ENCODE measurements around the gene TGFB2.

TGFB2 gene

DNA sequence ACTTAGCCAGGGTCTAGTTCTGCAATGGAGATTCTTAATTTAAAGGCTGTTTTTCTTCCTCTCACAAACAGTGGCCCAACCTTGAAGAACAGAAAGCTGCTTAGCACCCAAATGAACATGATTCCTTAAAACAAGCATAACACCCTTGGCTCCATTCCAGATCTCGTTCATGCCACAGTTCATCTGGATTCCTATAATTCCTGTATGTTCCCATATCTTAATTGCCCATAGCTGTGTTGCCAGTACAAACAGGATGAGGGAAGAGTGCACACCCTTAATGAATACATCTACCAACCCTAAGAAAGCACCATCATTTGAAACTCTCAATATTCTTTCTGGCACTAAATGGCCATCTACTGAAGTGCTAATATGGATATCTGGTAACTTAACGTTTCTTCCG is 45.5 kb downstream of the TGFB2 start:
- DNase-seq (ENCODE audit: low read depth): no peak

GRCh38 chr1:218392780-218393179 is 47.6 kb downstream of the TGFB2 start:
- no peak for DNase-seq (ENCODE audit: low read depth)

- no peak for DNase-seq (ENCODE audit: low read depth)
These were observed 49.3 kb downstream of the TGFB2 start for GRCh38 chr1:218394416-218394815.

DNA sequence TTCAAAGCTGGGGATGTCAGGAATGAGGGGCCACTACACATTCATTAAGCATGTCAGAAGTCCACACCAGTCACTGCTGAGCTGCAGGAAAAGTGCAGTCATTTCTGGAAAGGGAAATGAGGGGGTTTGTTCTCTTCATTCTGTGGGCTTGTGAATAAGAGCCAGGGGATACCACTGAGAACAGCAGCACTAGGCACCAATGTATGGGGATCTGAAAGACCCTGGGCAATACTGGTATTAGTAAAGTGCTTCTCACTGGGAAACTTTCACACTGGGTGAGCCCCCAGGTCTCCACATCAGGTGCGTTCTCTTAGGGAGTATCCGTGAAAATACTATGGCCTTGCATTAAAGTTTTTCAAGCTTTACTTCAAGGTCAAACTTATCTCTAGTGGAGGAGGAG is 49.9 kb downstream of the TGFB2 start:
- DNase-seq (ENCODE audit: low read depth): no peak

GRCh38 chr1:218395916-218396315 is 50.8 kb downstream of the TGFB2 start:
- no peak for DNase-seq (ENCODE audit: low read depth)

DNA sequence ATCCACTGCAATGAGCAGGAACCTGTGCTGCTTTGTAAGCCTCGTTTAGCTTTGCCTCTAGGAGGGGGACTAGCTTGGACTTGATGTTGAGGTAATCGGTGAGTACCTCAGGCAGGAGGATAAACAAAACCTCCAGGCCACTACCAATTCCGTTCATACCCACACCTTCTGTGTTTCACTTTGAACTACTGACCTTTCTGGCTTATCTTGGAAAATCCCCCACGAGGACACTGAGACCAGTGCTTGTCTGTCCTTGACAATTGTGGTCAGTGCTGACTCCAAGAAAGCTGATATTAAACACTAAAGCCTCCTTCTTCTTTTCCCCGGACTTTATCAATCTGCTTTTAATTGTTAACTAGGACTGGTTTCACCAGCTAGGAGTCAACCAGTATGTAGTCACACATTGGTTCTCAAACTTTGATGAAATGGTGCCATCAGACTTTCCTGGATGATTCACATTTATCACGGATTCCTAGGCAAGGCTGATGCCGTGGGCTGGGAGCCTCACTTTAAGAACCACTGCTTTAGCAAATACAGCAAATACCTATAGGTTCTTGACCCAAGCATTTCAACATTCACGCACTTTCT is 52.7 kb downstream of the TGFB2 start:
- no peak for DNase-seq (ENCODE audit: low read depth)

DNA sequence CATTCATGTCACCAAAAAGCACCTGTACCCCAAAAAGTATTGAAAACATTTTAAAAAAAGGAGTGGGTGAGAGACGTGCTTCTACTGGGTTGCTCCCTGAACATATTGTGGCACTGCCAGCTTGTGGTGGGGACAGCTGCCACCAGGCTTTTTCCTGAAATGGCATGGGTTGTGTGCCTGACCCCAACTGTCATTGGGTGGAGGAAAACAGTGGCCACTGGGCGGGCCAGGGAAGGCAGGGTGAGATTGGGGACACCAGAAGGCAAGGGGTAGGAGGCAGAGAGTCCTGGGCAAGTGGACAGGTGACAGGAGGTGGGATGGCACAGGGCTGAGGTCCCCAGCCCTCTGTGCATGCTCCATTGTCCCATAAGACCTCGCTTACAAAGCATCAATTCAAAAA is 55.5 kb downstream of the TGFB2 start:
- DNase-seq (ENCODE audit: low read depth): no peak

- no peak for DNase-seq (ENCODE audit: low read depth)
These were observed 56.4 kb downstream of the TGFB2 start for GRCh38 chr1:218401441-218401997.

DNA sequence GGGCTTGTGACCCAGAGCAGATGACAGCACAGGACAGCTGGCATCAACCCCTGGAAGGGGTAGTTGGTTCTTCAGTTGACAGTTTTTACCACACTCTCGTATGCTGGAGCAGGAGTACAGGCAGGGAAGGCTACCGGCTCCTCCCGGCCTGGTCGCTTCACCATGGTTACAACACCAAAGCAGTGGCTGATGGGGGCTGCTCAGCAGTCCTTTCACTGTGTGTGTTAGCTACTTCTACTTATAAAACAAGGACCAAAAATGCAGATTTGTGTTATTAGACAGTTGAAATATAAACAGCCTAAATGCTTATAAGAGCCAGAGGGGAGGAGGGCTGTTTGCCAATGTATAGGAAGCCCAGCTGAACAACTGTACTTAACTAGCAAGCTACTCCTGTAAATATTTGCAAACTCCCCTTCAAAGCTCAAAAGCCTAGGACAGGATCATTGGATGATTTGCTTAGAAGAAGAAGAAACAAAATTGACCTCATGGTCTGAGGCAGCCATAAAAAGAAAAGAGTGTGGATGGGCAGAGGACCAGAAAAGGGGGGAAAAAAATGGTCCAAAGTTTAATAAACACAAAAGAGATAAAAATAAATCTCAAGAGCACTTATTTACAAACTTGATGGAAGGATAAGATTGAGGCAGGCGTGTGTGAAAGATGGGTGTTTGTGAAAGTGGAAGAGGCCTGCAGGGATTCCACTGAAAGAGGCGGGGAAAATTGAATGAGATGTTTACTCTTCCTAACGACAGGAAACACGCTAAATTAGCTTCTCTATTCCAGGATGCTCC is 57.1 kb downstream of the TGFB2 start:
- no peak for DNase-seq (ENCODE audit: low read depth)

DNA sequence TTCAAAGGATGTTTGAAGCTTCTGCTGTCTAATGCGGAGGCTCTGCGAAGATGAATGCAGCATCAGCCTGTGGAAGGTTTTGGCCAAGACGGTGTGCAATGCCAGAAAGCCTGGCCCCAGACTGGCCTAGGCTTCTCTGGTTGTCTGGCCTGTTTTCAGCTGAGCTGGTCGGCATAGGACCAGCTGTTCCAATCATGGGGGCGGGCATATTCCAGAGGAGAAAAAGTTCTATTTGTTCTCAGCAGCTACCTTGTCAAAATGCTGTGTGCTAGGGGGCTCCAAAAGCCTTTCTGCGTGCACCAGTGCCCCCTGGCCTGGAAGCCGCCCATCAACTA is 57.6 kb downstream of the TGFB2 start:
- DNase-seq (ENCODE audit: low read depth): no peak

DNA sequence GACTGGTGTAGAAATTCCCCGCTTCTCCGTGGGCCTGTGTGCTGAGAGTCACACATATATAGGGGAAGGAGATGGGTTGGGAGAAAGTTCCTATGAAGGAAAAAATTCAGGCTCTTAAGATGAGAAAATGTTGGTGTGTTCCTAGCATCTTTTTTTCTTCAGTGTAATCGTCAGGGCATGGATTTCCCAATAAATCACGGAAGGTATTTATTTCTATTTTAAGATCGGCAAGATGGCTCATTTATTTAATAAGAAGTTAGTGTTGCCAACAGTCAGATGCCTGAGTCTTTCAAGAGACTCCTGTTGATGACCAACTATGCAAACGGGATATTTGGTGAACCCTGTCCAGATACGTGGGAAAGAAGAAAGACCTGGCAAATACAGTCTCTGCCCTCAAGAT is 58.2 kb downstream of the TGFB2 start:
- no peak for DNase-seq (ENCODE audit: low read depth)

- no peak for DNase-seq (ENCODE audit: low read depth)
These were observed 62.5 kb downstream of the TGFB2 start for GRCh38 chr1:218407630-218408029.

GRCh38 chr1:218408135-218408534 is 63.0 kb downstream of the TGFB2 start:
- no peak for DNase-seq (ENCODE audit: low read depth)

DNA sequence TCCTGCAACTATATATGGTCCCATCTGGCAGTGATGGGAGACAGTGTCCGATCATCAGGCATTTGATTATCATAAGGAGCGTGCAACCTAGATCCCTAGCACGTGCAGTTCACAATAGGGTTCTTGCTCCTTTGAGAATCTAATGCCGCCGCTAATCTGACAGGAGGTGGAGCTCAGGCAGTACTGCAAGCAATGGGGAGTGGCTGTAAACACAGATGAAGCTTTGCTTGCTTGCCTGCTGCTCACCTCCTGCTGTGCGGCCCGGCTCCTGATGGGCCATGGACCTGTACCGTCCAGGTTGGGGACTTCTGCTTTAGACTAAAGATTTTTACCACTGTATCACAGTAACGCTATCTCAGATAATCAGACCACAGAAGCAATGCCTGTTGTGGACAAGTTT is 63.8 kb downstream of the TGFB2 start:
- DNase-seq (ENCODE audit: low read depth): no peak

DNA sequence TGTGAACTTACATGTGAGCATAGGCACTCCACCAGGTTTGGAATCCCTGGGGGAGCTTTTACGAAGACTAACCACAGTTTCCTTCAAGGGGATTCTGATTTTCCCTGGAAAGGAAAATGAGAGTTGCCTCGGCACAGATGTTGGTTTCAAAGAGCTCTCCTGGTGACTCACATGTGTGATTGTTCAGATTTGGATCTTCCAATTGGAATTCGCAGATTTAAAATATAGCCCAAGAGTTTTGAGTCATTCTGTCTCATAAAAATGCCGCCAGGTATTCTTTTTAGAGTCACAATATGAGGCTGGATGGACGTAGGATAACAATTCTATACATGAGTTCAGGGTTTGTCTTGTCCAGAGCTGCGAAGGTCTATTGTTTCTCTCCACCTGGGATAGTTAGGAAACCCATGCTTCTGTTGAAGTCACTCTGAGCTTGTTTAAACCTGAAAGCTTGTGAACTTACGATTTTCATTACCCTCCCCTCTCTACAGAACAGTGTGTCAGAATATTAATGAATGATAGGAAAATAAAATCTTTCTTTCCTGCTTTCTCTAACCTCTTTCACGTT is 64.9 kb downstream of the TGFB2 start:
- DNase-seq (ENCODE audit: low read depth): no peak

DNA sequence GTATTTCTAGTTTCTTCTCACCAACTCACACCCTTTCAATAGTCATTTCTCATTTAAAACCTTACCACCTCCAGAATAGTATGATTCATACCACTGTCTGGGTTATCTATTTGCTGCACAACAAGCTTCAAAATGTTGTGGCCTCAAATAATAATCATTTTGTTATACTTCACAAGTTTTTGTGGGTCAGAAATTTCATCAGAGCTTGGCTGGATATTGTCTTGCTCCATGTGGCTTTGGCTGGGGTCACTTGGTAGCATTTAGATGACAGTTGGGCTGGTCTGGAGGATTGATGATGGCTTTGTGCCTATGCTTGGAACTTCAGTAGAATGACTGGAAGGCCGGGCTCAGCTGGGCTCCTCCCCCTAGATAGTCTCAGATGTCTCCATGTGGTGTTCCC is 66.0 kb downstream of the TGFB2 start:
- no peak for DNase-seq (ENCODE audit: low read depth)

GRCh38 chr1:218412171-218412570 is 67.0 kb downstream of the TGFB2 start:
- no peak for DNase-seq (ENCODE audit: low read depth)

DNA sequence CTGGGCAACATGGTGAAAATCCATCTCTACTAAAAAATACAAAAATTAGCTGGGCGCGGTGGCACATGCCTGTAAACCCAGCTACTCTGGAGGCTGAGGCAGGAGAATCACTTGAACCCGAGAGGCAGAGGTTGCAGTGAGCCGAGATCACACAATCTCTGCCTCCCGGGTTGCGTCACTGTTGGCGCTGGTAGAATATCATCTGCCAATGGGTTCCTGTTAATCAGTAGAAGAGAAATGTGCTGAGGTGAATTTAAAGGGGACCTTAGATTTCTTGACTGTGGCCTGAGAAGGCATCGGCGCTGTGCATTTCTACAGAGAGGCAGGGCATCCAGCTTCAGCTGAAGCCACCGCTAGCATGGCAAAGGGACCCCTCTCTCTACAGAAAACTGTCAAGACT is 68.0 kb downstream of the TGFB2 start:
- DNase-seq (ENCODE audit: low read depth): no peak

DNA sequence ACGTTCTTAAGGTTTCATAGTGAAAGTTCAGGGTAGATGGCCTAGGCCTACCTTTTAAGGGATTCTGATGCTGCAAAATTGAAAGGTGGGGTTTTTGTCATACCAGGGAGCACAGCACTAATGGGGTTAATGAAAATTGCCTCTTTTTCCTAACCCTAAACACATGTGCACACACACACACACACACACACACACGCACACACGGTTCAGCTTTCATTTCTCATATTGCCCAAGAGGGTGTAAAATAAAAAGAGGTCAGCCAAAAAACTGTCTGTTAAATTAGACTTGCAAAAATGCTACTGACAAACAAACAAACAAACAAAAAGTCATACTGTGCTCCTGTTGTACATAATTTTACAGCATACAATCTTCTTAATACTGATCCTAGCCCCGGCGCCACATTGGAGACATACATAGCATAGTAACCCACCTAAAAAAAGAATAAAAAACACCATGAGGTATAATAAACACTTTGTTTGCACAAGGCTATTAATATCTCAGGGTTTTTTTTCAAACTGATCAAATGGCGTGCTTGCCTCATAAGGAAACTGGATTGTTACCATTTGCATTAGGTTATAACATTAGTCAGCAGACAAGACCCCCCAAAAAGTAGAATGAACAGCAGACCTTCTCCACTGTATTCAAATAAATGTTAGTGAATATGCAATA is 69.1 kb downstream of the TGFB2 start:
- no peak for DNase-seq (ENCODE audit: low read depth)

- DNase-seq (ENCODE audit: low read depth): no peak
These were observed 70.6 kb downstream of the TGFB2 start for GRCh38 chr1:218415726-218416125.

DNA sequence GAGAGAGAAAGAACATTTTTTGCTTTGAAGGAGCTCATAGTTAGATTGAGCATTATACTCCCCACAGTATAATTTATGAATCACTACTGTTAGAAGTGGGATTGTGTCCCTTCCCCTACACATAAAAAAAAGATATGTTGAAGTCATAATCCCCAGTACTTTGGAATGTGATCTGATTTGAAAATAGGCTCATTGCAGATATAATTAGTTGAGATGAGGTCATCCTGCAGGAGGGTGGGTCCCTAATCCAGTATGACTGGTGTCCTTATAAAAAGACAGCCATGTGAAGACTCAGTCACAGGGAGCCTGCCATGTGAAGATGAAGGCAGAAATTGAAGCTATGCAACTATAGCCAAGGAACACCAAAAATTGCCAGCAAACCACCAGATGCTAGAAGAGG is 76.4 kb downstream of the TGFB2 start:
- DNase-seq (ENCODE audit: low read depth): no peak

DNA sequence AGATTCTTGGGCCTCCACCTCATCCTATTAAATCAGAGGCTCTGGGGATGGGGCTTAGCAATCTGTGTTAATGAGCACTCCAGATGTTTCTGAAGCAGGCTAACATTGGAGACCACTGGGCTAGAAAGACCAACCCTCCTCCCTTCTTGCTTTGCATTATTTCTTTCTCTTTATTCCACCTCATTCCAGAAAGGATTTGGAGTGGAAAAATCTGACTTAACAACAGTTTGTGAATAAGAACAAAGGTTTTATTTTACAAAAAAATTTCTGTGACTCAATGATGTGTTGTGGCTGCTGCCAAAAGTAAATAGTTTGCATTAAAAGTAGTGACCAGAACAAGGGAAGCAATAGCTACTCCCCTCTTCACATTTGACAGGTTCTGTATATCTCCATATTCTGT is 79.4 kb downstream of the TGFB2 start:
- DNase-seq (ENCODE audit: low read depth): no peak
